ENCODE measurements around the gene MPP1. TPM values are rescaled to one million over a fixed set of nuclear protein-coding genes. Genes with fewer than 3 reads are reported as not detected.

The MPP1 gene
- total RNA-seq, 1 donor from 2014 or later: 1.1 TPM

DNA sequence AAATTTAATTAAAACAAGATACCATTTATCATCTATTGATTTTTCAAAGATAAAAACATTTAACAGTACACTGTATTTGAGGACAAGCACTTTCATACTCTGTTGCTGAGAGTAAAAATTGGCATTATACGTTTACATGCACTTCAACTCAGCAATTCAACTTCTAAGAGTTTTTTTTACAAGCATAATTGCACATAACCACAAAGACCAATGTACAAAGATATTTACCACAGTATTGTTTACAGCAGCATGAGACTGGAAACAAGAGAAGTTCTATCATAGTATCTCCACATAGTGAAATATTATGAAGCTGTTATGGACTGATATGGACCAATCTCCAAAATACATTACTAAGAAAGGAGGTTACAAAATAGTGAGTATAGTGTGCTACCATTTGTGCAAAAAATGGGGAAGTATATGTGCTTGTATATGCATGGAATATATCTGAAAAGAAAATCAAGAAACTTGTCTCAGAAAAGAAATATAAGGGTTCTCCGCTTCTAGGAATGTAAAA lies 65.3 kb downstream of the MPP1 start:
- DNase-seq (ENCODE audit: low read depth): no peak
- Histone ChIP-seq H3K27me3 (ENCODE audit: control insufficient read depth, insufficient read depth, low read length) (no peaks in the 10 kb centered on the region), H3K4me3 (ENCODE audit: low read depth, low read length) (no peak overlapping the region), H3K36me3 (ENCODE audit: control insufficient read depth, insufficient read depth, low read length) (no peaks in the 10 kb centered on the region)
- no peak for FAIRE-seq
- TF ChIP-seq, protein P1, sequence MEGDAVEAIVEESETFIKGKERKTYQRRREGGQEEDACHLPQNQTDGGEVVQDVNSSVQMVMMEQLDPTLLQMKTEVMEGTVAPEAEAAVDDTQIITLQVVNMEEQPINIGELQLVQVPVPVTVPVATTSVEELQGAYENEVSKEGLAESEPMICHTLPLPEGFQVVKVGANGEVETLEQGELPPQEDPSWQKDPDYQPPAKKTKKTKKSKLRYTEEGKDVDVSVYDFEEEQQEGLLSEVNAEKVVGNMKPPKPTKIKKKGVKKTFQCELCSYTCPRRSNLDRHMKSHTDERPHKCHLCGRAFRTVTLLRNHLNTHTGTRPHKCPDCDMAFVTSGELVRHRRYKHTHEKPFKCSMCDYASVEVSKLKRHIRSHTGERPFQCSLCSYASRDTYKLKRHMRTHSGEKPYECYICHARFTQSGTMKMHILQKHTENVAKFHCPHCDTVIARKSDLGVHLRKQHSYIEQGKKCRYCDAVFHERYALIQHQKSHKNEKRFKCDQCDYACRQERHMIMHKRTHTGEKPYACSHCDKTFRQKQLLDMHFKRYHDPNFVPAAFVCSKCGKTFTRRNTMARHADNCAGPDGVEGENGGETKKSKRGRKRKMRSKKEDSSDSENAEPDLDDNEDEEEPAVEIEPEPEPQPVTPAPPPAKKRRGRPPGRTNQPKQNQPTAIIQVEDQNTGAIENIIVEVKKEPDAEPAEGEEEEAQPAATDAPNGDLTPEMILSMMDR (IDR thresholded peaks at IDR 0.05; ENCODE audit: insufficient read depth, low read length, severe bottlenecking): no peak

DNA sequence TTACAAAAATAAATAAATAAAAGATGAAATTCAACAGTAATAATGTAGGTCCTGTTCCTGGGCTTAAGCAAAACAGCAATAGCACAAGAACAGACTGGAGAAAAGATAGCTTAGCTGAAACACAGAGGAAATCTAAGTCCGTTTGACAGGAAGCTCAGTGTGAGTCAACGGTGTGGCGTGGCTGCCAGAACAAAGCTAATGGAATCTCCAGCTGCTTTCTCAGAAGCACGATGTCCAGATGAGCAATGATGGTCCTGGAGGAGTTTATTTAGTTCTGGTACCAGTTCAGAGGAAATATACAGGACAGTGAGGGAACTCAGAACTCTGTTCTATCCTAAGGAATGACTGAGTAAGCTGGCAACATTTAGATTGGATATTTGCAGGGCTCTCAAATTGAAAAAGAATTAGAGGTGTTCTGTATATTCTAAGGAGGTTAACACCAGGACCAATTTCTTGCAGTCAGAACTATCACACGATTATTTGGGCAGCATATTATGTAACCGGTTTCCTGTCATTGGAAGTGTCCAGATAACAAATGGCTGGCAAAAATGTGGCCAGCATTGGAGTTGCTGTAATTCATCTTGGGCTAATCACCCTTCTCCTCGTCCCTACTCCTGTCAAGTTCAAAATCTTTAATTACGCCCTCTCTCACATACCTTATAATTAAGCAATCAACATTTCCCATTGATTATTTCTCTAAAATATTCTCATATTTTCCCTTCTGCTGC lies 67.1 kb downstream of the MPP1 start:
- DNase-seq (ENCODE audit: low read depth): peak; percentile 68
- no peak overlapping the region for H3K4me3 ChIP-seq (ENCODE audit: low read depth, low read length)
- FAIRE-seq: no peak
- no peaks in the 10 kb centered on the region for H3K27me3 ChIP-seq (ENCODE audit: control insufficient read depth, insufficient read depth, low read length)
- TF ChIP-seq, protein P1 (IDR thresholded peaks at IDR 0.05; ENCODE audit: insufficient read depth, low read length, severe bottlenecking): no peak
- H3K36me3 ChIP-seq (ENCODE audit: control insufficient read depth, insufficient read depth, low read length): no peaks in the 10 kb centered on the region

DNA sequence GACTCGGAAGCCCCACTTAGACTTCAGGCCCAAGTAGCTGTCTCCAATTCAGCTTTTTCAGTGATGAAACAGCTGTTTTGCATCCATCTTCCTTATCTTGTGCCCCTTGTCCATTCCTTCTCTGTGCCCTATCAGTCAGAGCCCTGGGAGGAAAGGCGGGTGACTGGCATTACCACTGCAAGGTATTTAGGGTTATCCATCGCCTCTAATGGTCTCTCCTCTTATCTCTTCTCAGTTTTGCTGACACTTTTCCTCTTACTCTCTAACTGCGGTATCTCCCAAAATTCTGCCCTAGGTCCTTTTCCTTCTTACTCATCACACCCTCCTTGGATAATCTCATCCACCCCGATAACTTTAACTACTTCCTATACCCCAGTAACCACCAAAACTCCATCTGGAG lies 68.1 kb downstream of the MPP1 start:
- Histone ChIP-seq H3K4me3 (ENCODE audit: low read depth, low read length) (no peak overlapping the region), H3K27me3 (ENCODE audit: control insufficient read depth, insufficient read depth, low read length) (no peaks in the 10 kb centered on the region), H3K36me3 (ENCODE audit: control insufficient read depth, insufficient read depth, low read length) (no peaks in the 10 kb centered on the region)
- TF ChIP-seq, protein P1 (IDR thresholded peaks at IDR 0.05; ENCODE audit: insufficient read depth, low read length, severe bottlenecking): no peak
- FAIRE-seq (no peak), DNase-seq (ENCODE audit: low read depth) (no peak)

DNA sequence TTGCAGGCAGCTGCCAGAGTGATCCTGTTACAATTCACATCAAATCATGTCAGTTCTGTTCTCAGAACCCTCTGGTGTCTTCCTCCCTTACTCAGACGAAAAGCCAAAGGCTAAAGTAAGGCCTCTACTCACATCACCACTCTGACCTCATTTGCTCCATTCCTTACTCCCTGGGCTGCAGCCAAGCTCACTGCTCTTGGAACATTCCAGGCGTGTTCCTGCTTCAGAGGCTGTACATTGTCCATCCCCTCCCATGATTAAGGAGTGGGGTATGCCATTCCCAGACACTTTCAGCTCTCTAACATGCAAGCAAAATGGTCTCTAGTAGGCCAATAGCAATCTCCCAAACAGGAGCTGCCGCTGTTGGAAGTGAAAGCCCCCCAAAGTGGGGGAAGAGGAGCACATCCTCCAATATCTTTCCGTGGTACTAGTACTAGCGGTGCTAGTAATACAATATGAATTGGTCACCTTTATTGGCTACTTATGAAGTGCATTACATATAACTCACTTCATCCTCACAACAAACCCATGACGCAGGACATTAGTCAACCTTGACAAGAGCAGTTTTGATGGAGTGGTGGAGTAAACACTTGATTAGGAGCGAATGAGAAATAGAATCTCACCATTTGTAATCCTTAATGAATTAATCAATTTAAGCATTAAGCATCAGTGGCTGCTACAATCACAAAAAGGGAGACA lies 69.4 kb downstream of the MPP1 start:
- no peak overlapping the region for H3K4me3 ChIP-seq (ENCODE audit: low read depth, low read length)
- H3K27me3 ChIP-seq (ENCODE audit: control insufficient read depth, insufficient read depth, low read length): no peaks in the 10 kb centered on the region
- H3K36me3 ChIP-seq (ENCODE audit: control insufficient read depth, insufficient read depth, low read length): no peaks in the 10 kb centered on the region
- FAIRE-seq (peak; percentile 82), DNase-seq (ENCODE audit: low read depth) (peak; percentile 80)
- TF ChIP-seq, protein P1 (IDR thresholded peaks at IDR 0.05; ENCODE audit: insufficient read depth, low read length, severe bottlenecking): no peak

DNA sequence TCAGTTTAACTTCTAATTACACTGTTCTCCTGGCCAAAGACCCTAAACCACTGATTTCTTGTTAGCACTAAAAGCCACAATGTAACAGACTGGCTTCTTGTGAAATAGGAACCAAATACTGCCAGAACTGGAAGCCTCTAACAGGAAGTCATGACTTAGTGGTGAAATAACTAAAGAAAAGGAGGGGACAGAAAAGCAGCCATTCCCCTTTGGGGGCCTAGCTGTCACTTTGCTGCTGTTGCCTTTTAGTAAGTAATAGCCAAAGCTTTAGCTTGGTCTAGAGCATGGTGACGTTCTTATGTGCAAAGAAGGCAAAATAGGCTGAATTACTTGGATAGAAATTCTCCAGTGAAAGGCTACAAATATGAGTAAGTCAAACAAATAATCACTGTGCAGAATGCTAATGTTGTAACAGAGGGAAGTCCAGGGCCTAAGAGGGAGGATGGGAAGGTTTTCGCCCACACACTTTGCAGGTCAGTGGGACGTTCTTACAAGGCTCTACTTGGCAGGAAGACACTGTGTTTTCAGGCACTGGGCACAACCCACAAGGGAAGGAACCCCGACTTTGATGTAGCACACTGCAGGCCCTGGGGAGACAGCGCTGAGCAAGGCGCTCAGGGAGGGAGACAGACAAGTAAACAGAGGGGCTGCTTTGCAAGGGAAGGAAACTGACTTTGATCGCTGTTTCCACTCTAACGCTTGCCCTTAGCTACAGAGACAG lies 71.1 kb downstream of the MPP1 start:
- Histone ChIP-seq H3K36me3 (ENCODE audit: control insufficient read depth, insufficient read depth, low read length) (no peaks in the 10 kb centered on the region), H3K27me3 (ENCODE audit: control insufficient read depth, insufficient read depth, low read length) (no peaks in the 10 kb centered on the region), H3K4me3 (ENCODE audit: low read depth, low read length) (no peak overlapping the region)
- DNase-seq (ENCODE audit: low read depth) (peak; percentile 81), FAIRE-seq (peak; percentile 83)
- TF ChIP-seq, protein P1 (IDR thresholded peaks at IDR 0.05; ENCODE audit: insufficient read depth, low read length, severe bottlenecking): no peak

All from bronchial epithelial cell (primary cell).